HepG2 (cell line): Measurements from ENCODE around the gene CDK5RAP2. TPM values are rescaled to one million over a fixed set of nuclear protein-coding genes. Genes with fewer than 3 reads are reported as not detected.

ENCODE experiments used
- BRF2 ChIP-seq: sonication (generic); formaldehyde crosslinking; IDR thresholded peaks from 2 replicates; pipeline ENCODE4 v1.8.1; 2022; ENCODE audit warnings: mild to moderate bottlenecking, missing genetic modification reagents
- FOXC1 ChIP-seq: sonication (generic); formaldehyde crosslinking; IDR thresholded peaks from 2 replicates; pipeline ENCODE4 v1.8.0; 2022; ENCODE audit warnings: mild to moderate bottlenecking, missing genetic modification reagents, borderline replicate concordance
- KMT2A ChIP-seq: sonication (generic); formaldehyde crosslinking; IDR thresholded peaks from 2 replicates; pipeline ENCODE4 v1.4.0; 2020; ENCODE audit warnings: missing genetic modification reagents
- MLXIP ChIP-seq: sonication (generic); formaldehyde crosslinking; IDR thresholded peaks from 2 replicates; pipeline ENCODE4 v1.9.0; 2021; ENCODE audit warnings: missing genetic modification reagents, borderline replicate concordance
- PBX3 ChIP-seq: sonication (generic); formaldehyde crosslinking; IDR thresholded peaks from 2 replicates; pipeline ENCODE4 v1.8.1; 2023; ENCODE audit warnings: missing genetic modification reagents, inconsistent platforms, borderline replicate concordance
- POLR2AphosphoS2 ChIP-seq: IDR thresholded peaks from 2 replicates; pipeline ENCODE4 v1.6.1; 2011; ENCODE audit warnings: low read depth, low read length, improper control_type of control experiment
- SALL2 ChIP-seq: sonication (generic); formaldehyde crosslinking; IDR thresholded peaks from 2 replicates; pipeline ENCODE4 v1.8.1; 2023; ENCODE audit warnings: mild to moderate bottlenecking, missing genetic modification reagents, inconsistent platforms
- SKIL ChIP-seq: sonication (generic); formaldehyde crosslinking; IDR thresholded peaks from 2 replicates; pipeline ENCODE4 v1.8.0; 2022; ENCODE audit warnings: missing genetic modification reagents, mild to moderate bottlenecking, moderate library complexity, borderline replicate concordance
- ZFAT ChIP-seq: sonication (generic); formaldehyde crosslinking; conservative IDR thresholded peaks from 2 replicates; pipeline ENCODE4 v1.8.1; 2023; ENCODE audit warnings: missing genetic modification reagents, inconsistent platforms
- ZNF382 ChIP-seq: sonication (generic); formaldehyde crosslinking; IDR thresholded peaks from 2 replicates; pipeline ENCODE4 v1.5.0; 2020; ENCODE audit warnings: missing genetic modification reagents, mild to moderate bottlenecking, borderline replicate concordance
- ZNF407 ChIP-seq: sonication (generic); formaldehyde crosslinking; IDR thresholded peaks from one replicate; pipeline ENCODE4 v1.5.1; 2020; ENCODE audit warnings: mild to moderate bottlenecking, missing genetic modification reagents; ENCODE audit errors: not compliant biosample characterization
- polyA plus RNA-seq, 8 experiments: library from polyadenylated mRNA; depleted of rRNA in 3 of 8; stranded (reverse) in 7 of 8; unstranded in 1 of 8; fragments of >200 nt; fragmentation: Illumina TruSeq in 4 of 8; extraction: Trizol in 4 of 8; gene quantifications; 2 replicates each; pipeline versions ENCODE4 v1.2.1 to v1.2.3, GENCODE V29; 2011 to 2016; ENCODE audit warnings: low read depth in 4 of 8, missing spikeins in 1 of 8, mixed read lengths in 1 of 8; ENCODE audit not compliant: insufficient read depth in 1 of 8
- total RNA-seq, 5 experiments: library from RNA; depleted of rRNA; stranded (reverse); fragments of >200 nt; fragmentation: Illumina TruSeq; extraction: Trizol; gene quantifications; 2 replicates each; pipeline ENCODE4 v1.2.3, GENCODE V29; 2016; ENCODE audit warnings: low read depth in 1 of 5

Gene CDK5RAP2
- total and polyA plus RNA-seq, 2 of the 13 experiments (the other 11 are each of a cell fraction or from before 2014, with no cell fraction given) = 31.8 to 42.2 TPM

GRCh38 chr9:120580051-120580896, at the start of gene CDK5RAP2 (continued):
- TF ChIP-seq ZNF407 (CRISPR knock-in tag) (no peak), PBX3 (0 out of 2 replicates have a peak, but pooled peaks have one; percentile 20), KMT2A (CRISPR knock-in tag) (peak; percentile 74; the same call in 1 of the 2 replicates), BRF2 (CRISPR knock-in tag) (no peak; the same call in 1 of the 2 replicates), ZNF382 (CRISPR knock-in tag) (no peak), ZFAT (CRISPR knock-in tag) (no peak), SALL2 (CRISPR knock-in tag) (peak; percentile 40; the same call in 1 of the 2 replicates), MLXIP (CRISPR knock-in tag) (no peak), SKIL (no peak), POLR2AphosphoS2 (no peak), FOXC1 (CRISPR knock-in tag) (peak; percentile 13; the same call in 1 of the 2 replicates)
